Measurements from ENCODE around the gene CBX1.

The CBX1 gene

DNA sequence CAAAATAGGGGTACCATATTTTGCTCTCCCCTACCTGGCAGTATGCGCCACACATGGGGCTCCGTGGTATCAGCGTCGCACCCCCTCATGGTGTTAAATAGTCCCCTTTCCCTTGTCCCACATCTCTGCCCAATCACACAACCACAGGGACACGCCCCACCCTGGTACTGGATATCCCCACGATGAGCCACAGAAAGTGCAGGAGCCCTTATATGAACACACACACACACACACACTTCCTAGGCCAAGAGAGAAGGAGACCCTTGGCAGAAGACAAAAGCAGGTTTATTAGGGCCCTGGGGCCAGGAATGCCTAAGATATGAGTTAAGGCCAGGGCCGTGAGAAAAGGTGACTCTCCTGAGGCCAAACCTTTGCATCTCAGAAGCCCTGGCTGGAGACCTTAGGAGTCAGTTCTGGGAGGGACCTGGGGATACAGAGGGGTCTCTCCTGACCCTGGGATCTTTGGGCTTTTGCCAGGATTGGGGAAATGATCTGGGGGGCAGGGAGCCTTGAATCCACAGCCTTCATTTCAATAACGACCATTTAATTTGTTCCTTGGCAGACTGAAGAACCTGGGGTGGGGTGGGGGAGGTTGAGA lies 75.3 kb downstream of the CBX1 start:
- DNase-seq (ENCODE audit: low read depth) = no peak

DNA sequence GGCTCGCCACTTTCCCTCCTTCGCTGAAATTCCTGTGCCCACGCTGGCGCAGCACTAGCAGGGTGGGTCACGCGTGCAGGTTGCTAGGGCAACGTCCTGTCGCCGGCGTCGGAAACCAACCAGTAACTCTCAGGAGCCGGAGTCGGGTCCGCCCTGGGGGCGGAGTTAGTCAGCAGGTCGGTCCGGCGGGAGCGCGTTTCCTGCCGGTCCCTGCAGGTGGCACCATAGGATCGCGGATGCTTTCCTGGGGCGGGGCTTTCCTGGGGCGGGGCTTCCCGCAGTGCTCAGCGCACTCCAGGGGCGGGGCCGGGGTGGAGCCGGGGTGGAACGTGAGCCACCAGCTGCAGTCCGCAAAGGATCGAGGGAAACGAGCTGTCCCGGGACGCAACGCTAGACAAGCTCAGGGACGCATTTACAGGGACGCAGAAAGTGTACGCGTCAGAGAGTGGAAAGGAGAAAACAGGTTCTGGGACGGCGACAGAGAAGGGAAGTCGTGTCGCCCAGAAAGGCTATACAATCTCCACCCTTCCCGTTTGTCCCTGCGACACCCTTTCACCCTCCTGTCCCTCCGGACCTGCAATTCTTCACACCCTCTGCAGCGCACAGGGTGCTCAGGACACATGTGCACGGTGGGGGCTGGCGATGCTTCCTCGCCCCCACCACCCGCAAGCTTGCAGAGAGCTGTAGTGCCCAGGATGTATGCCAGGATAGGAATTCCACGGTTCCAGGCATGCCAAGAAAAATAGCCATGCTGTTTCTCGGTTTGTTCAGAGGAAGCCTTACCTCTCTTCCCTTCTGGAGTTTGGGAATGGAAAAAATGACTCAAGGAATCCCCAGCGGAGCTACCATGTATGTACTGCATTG lies 76.0 kb downstream of the CBX1 start:
- peak; percentile 64 for DNase-seq (ENCODE audit: low read depth)

DNA sequence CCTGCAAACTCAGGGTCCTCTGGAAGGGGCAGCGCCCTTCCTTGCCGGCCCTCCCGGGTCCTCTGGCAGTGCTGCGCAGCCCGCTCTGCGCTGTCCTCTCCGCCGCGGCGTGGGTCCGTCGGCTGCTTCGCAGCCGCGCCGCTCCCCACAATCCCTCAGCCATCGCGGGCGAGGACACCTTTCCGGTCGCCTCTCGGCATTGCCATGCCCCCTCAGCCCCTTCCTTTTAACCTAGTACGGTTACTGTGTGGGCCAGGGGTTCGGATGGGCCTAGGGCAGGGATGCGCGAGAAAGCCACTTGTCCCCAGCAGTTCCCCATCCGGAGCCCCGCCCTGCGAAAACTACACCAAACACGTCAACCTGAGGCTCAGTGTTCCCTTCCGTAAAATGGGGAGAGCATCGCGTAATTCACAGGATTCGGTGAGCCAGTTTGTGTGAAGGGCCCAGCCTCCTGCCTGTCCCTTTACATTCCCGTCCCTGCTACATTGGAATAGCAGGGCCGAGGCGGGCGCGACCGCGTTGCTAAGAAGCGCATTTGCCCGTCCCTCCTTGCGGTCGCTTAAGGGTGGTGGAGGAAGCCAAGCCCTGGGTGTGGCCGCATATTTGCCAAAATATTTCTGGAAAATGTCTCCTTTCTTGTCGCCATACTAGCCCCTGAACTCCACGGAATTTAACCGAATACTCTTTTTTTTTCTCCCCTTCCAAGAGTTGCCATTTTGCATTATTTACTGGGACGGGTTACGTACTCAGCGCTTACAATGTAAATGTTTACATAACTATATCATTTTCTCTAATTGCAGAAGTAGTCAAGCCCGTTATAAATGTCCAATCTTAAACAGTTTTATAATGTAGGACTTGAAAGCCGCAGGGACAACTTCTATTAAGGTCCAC lies 76.9 kb downstream of the CBX1 start:
- no peak for DNase-seq (ENCODE audit: low read depth)

DNA sequence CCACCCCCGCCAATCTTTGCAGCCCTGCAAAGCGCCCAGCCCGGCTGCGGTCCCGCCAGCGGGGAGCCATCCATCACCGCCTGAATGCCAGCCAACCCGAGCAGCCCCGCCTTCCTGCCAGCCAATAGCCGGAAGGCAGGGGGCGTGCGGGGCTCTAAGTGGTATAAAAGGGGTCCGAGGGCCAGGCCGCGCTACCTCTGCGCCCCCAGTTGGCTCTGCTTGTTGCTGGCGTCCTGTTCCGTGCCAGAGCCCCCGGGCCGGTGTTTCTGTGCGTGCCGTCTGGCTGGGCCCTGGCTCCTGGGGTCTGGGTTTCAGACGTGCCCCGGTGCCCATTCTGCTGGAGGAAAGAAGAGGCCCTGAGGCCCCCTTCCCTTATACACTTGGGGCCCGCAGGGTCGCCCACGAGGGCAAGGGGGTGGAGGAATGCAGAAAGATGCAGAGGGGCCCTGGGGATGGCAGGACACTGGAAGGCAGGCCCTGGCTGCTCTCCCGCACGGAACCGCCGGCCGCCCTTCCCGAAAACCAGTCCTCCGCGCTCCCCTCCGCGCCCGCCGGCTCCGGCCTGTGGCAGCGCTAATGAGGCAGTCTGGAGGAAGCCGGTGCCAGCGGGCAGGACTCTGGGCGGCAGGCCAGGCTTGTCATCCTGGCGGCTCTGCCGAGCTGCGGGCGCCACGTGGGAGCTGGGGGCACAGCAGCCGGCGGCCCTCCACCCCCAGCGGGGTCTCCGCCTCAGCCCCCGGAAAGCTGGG lies 77.7 kb downstream of the CBX1 start:
- no peak for DNase-seq (ENCODE audit: low read depth)

DNA sequence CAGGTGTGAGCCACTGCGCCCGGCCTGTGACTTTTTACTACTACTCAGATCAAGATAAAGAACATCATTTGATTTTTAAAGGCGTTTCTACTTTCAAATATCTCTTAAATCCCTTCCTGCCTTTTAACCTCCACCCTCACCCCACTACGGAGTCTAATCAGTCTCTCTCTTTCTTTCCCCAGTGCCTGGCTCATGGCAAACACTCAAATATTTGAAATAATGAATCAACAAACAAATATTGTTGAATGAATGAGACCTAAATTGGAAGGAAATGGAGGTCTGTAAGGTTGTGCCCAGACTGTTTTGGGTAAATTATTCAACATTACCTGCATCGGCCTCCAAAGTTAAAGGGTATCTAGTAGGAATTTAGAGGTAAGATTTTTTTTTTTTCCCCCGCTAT lies 78.4 kb downstream of the CBX1 start:
- no peak for DNase-seq (ENCODE audit: low read depth)

DNA sequence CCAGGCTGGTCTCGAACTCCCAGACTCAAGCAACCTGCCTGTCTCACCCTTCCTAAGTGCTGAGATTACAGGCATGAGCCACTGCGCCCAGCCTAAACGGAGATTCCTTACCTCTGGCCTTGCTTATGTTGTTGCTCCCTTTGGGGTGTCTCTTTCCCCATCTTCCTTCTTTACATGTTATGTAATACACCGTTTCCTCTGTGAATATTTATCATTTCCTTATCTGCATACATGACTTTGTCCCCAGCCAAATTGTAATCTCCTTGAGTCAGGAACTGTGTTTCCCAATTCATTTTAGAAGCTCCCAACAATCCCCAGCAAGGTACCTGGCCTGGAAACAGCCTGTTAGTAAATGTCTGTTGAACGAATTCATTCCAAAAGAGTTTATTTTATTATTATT lies 79.3 kb downstream of the CBX1 start:
- DNase-seq (ENCODE audit: low read depth) = no peak

Data from GM04503 (cell line).